HG03097 (cell line): ENCODE results near the gene KCNT1.

Experiments used
- ATAC-seq: cut with Tn5 transposase; IDR thresholded peaks from one replicate; pipeline ENCODE4 v1.9.1; 2021; ENCODE audit not compliant: unreplicated experiment, low FRiP score

Gene KCNT1

GRCh38 chr9:135840539-135840938 lies 138.6 kb downstream of the KCNT1 start:
- no peak for ATAC-seq
